Parathyroid adenoma (tissue), 2 donors: ENCODE measurements around the gene SH2D7.

Experiments used
- H2AFZ ChIP-seq: fragments of 300-600 bp; sonication (generic); one replicate; pipeline ENCODE4 v1.7.0; 2017; ENCODE audit warnings: antibody characterized with exemption, mild to moderate bottlenecking
- H3K27ac ChIP-seq: fragments of 300-600 bp; sonication (generic); one replicate; pipeline ENCODE4 v1.7.0; 2017
- H3K27me3 ChIP-seq: fragments of 300-600 bp; sonication (generic); one replicate; pipeline ENCODE4 v1.7.0; 2017; ENCODE audit warnings: low read length; ENCODE audit not compliant: control insufficient read depth, insufficient read depth
- H3K36me3 ChIP-seq: fragments of 300-600 bp; sonication (generic); one replicate; pipeline ENCODE4 v1.7.0; 2017; ENCODE audit warnings: low read length; ENCODE audit not compliant: control insufficient read depth, insufficient read depth
- H3K4me1 ChIP-seq: fragments of 300-600 bp; sonication (generic); one replicate; pipeline ENCODE4 v1.7.0; 2017; ENCODE audit warnings: control low read depth
- H3K4me2 ChIP-seq: fragments of 300-600 bp; sonication (generic); one replicate; pipeline ENCODE4 v1.7.0; 2017; ENCODE audit warnings: low read length
- H3K4me3 ChIP-seq: fragments of 300-600 bp; sonication (generic); one replicate; pipeline ENCODE4 v1.7.0; 2017; ENCODE audit warnings: low read depth, low read length
- H3K79me2 ChIP-seq: fragments of 300-600 bp; sonication (generic); one replicate; pipeline ENCODE4 v1.7.0; 2017; ENCODE audit warnings: control low read depth
- H3K9ac ChIP-seq: fragments of 300-600 bp; sonication (generic); one replicate; pipeline ENCODE4 v1.7.0; 2017; ENCODE audit warnings: mild to moderate bottlenecking
- H3K9me3 ChIP-seq: fragments of 300-600 bp; sonication (generic); one replicate; pipeline ENCODE4 v1.7.0; 2017; ENCODE audit warnings: low read length; ENCODE audit not compliant: control insufficient read depth
- CTCF ChIP-seq: fragments of 300-600 bp; sonication (generic); IDR thresholded peaks from one replicate; pipeline ENCODE4 v1.7.0; 2017; ENCODE audit warnings: antibody characterized with exemption, mild to moderate bottlenecking
- donor health status: primary hyperparathyroidism.

SH2D7 gene

GRCh38 chr15:78058401-78058935 is 33.9 kb upstream of the SH2D7 start:
- Histone ChIP-seq H3K9ac (no peak overlapping the region), H3K79me2 (peaks cover 32% of the 10 kb centered on the region), H3K27ac (peak overlapping the region; percentile 32), H3K4me1 (peaks cover 11% of the 10 kb centered on the region), H3K4me3 (no peak overlapping the region), H3K4me2 (no peak overlapping the region), H3K36me3 (no peaks in the 10 kb centered on the region), H3K9me3 (no peaks in the 10 kb centered on the region), H2AFZ (no peak overlapping the region), H3K27me3 (no peaks in the 10 kb centered on the region)
- no peak for TF ChIP-seq CTCF

DNA sequence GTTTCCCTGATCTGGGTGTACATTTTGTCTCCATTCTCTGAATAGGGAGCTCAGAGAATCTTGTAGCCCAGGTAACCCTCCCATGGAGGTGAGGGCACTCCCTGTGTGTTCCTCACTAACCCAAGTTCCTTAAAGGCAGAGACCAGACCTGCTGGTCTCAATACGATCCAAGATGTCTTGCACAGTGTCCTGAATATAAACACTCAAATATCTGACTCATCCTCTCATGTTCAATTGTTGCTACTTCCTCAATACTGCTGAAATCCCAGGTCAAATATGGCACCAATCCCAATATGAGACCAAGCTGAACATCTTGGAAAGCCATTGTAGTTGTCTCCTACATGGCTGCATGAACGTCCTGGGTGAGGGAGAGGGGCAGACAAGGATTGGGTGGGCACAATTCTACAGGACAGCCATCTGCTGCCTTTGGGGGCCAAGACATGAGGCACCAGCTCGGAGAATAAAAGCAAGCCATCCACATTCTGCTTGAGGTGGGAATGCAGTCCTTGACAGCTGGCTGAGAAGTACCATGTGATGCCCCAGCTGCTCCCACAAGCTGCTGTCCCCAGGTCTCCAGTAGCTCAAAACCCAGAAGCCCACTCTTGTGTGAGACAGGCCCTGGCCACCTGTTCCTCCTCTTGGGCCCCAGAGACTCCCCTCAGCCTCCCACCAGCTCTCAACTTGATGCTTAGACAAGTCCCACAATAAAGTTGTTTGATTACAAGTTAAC is 33.1 kb upstream of the SH2D7 start:
- H3K4me1 ChIP-seq, result peaks cover 15% of the 10 kb centered on the region
- H3K27me3 ChIP-seq, result no peaks in the 10 kb centered on the region
- no peak overlapping the region for H3K9ac ChIP-seq
- H3K27ac ChIP-seq, result peak overlapping the region; percentile 32
- no peaks in the 10 kb centered on the region for H3K36me3 ChIP-seq
- no peak overlapping the region for H2AFZ ChIP-seq
- no peak for TF ChIP-seq CTCF
- peaks cover 34% of the 10 kb centered on the region for H3K79me2 ChIP-seq
- H3K4me3 ChIP-seq, result no peak overlapping the region
- H3K9me3 ChIP-seq, result no peaks in the 10 kb centered on the region
- H3K4me2 ChIP-seq, result no peak overlapping the region

- H2AFZ ChIP-seq, result no peak overlapping the region
- no peak overlapping the region for H3K4me2 ChIP-seq
- peaks cover 31% of the 10 kb centered on the region for H3K79me2 ChIP-seq
- H3K27me3 ChIP-seq, result no peaks in the 10 kb centered on the region
- TF ChIP-seq CTCF, result no peak
- H3K4me3 ChIP-seq, result no peak overlapping the region
- no peaks in the 10 kb centered on the region for H3K36me3 ChIP-seq
- H3K9ac ChIP-seq, result no peak overlapping the region
- H3K27ac ChIP-seq, result no peak overlapping the region
- no peaks in the 10 kb centered on the region for H3K9me3 ChIP-seq
- H3K4me1 ChIP-seq, result peaks cover 22% of the 10 kb centered on the region
These were observed 32.1 kb upstream of the SH2D7 start for GRCh38 chr15:78060232-78060631.

DNA sequence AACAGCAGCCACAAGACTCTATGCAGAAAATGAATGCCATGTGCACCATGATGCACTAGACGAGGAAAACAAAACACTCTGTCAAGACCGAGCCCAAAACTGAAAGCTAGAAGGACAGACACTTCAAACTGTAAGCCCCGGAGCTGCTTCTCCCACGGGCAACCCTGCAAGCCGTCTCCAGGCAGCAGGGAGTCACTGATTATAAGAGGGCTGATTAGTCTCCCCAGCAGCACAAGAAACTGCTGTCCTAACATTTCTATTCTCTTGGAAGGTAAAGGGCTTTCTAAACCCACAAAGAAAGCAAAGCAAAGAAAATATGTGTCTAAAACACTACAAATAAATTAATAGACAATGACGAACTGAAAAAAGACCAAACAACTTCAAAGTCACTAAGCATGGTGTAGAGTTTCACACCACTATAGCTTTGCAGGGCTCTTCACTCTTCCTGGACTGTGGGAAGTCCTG is 30.4 kb upstream of the SH2D7 start:
- peak overlapping the region; percentile 53 for H3K4me2 ChIP-seq
- no peak overlapping the region for H3K4me3 ChIP-seq
- H2AFZ ChIP-seq, result no peak overlapping the region
- H3K9ac ChIP-seq, result no peak overlapping the region
- H3K9me3 ChIP-seq, result no peaks in the 10 kb centered on the region
- H3K79me2 ChIP-seq, result peaks cover 24% of the 10 kb centered on the region
- H3K27me3 ChIP-seq, result no peaks in the 10 kb centered on the region
- H3K36me3 ChIP-seq, result no peaks in the 10 kb centered on the region
- peaks cover 25% of the 10 kb centered on the region for H3K4me1 ChIP-seq
- H3K27ac ChIP-seq, result no peak overlapping the region
- TF ChIP-seq CTCF, result no peak

GRCh38 chr15:78063217-78063616 is 29.1 kb upstream of the SH2D7 start:
- no peaks in the 10 kb centered on the region for H3K27me3 ChIP-seq
- no peak overlapping the region for H3K4me3 ChIP-seq
- no peaks in the 10 kb centered on the region for H3K9me3 ChIP-seq
- no peak for TF ChIP-seq CTCF
- H2AFZ ChIP-seq, result no peak overlapping the region
- peaks cover 20% of the 10 kb centered on the region for H3K79me2 ChIP-seq
- H3K9ac ChIP-seq, result no peak overlapping the region
- peak overlapping the region; percentile 64 for H3K27ac ChIP-seq
- H3K4me1 ChIP-seq, result peaks cover 28% of the 10 kb centered on the region
- H3K36me3 ChIP-seq, result no peaks in the 10 kb centered on the region
- no peak overlapping the region for H3K4me2 ChIP-seq
